GM12892 (cell line): ENCODE data around the gene GFRAL.

ENCODE experiments used
- POLR2A ChIP-seq: IDR thresholded peaks from 2 replicates; pipeline ENCODE4 v1.6.1; 2011; ENCODE audit warnings: low read depth, low read length, control low read depth
- POLR2AphosphoS5 ChIP-seq: IDR thresholded peaks from 2 replicates; pipeline ENCODE4 v1.6.1; 2011; ENCODE audit warnings: low read depth, low read length, control low read depth

DNA sequence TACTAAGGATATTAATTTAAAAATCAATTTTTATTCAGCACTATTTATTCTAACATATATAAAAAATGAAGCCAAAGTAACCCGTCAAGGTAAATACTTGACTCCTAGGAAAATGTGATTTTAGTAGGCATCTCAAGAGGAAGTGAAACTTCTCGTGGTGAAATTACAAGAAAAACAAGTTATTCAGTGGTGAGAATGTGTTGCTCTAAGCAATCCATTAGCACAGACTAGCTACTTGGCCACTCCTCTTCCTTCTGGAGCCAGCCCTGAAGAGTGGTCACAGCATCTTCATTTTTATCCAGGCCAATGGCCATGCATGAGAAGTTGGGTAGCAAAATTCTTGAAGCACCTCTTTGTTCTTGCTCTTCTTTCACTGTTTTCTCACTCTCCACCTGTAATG lies 40.4 kb upstream of the GFRAL start:
- no peak for TF ChIP-seq POLR2AphosphoS5
- TF ChIP-seq POLR2A: no peak
